Astrocyte of the spinal cord (primary cell): Measurements from ENCODE around the gene NUFIP1.

ENCODE experiments used
- DNase-seq: peaks from one replicate; pipeline ENCODE4 v3.0.0; 2011; ENCODE audit warnings: low read depth, low spot score
- H3K4me3 ChIP-seq: 2 replicates; pipeline ENCODE4 v1.5.1; 2011; ENCODE audit warnings: low read depth, mild to moderate bottlenecking, low read length, moderate library complexity
- CTCF ChIP-seq: IDR thresholded peaks from 2 replicates; pipeline ENCODE4 v1.5.1; 2012; ENCODE audit warnings: low read depth, mild to moderate bottlenecking, low read length, inconsistent platforms
- in situ Hi-C: cut with HindIII; loops from 2 replicates; pipeline ENCODE4 v1.10.0; 2017; ENCODE audit warnings: low sequenced_read_pairs

The NUFIP1 gene

GRCh38 chr13:44895264-44895952 is 93.9 kb downstream of the NUFIP1 start:
- in situ Hi-C loops, result no loop called here
- TF ChIP-seq CTCF, result no peak
- no peak for DNase-seq
- no peak overlapping the region for H3K4me3 ChIP-seq

- no peak for DNase-seq
- no peak overlapping the region for H3K4me3 ChIP-seq
- in situ Hi-C loops, result no loop called here
- TF ChIP-seq CTCF, result no peak
Measured at GRCh38 chr13:44894001-44894770, 95.1 kb downstream of the NUFIP1 start.
